ENCODE results near the gene CARMIL1. TPM values are rescaled to one million over a fixed set of nuclear protein-coding genes. Genes with fewer than 3 reads are reported as not detected.

CARMIL1 gene
- total RNA-seq, 1 experiment from 2014 or later: 25.9 TPM

DNA sequence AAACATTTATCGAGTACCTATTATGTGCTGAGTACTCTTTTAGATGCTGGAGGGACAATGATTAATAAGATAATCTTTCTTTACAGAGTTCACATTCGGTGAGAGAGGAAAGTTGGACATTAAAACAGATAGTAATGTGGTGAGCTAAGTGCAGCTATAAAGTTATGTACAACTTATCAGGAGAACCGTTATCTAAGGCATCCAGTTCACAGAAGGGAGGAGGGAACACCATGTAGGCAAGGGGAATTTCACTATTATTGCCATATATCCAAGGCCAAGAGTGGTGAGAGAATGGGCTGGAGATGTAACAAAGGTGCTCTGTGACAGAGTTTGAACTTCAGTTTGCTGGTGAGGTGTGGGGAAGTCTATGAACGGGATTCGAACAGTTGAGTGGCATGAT, 105.8 kb downstream of the CARMIL1 start:
- POLR2A ChIA-PET: no interaction called here
- H3K4me3 Mint-ChIP-seq (ENCODE audit: unreplicated experiment): no peak overlapping the region
- Histone ChIP-seq H3K4me3 (ENCODE audit: low read depth, low read length) (no peak overlapping the region), H3K36me3 (ENCODE audit: control insufficient read depth, insufficient read depth, low read length) (no peaks in the 10 kb centered on the region), H3K9me3 (no peaks in the 10 kb centered on the region), H3K27me3 (replicated peaks; ENCODE audit: control insufficient read depth, insufficient read depth, low read length) (no peaks in the 10 kb centered on the region), H3K4me1 (no peaks in the 10 kb centered on the region)
- no peak overlapping the region for H3K27ac Mint-ChIP-seq (ENCODE audit: unreplicated experiment)
- no peaks in the 10 kb centered on the region for H3K36me3 Mint-ChIP-seq (ENCODE audit: insufficient read depth, unreplicated experiment)
- BruUV-seq (replicated peaks): no TSS peak
- CTCF ChIA-PET: no interaction called here
- DNase-seq: no peak
- no peaks in the 10 kb centered on the region for H3K4me1 Mint-ChIP-seq (ENCODE audit: low read depth, unreplicated experiment)
- intact Hi-C loops (cut with micrococcal nuclease; ENCODE audit: unreplicated experiment): no loop called here
- no peaks in the 10 kb centered on the region for H3K27me3 Mint-ChIP-seq (ENCODE audit: insufficient read depth, unreplicated experiment)
- TF ChIP-seq CTCF (IDR thresholded peaks at IDR 0.05; ENCODE audit: insufficient read depth in 1 of 2, low read depth in 1 of 2, low read length in 1 of 2, severe bottlenecking in 1 of 2, unreplicated experiment in 1 of 2): no peak
- H3K9me3 Mint-ChIP-seq (ENCODE audit: unreplicated experiment): no peaks in the 10 kb centered on the region

GRCh38 chr6:25387483-25387882, 108.3 kb downstream of the CARMIL1 start:
- BruUV-seq (replicated peaks): no TSS peak

GRCh38 chr6:25387911-25388310, 108.7 kb downstream of the CARMIL1 start:
- no peaks in the 10 kb centered on the region for H3K9me3 ChIP-seq
- DNase-seq: no peak
- POLR2A ChIA-PET: no interaction called here
- no peaks in the 10 kb centered on the region for H3K36me3 ChIP-seq (ENCODE audit: control insufficient read depth, insufficient read depth, low read length)
- H3K4me3 ChIP-seq (ENCODE audit: low read depth, low read length): no peak overlapping the region
- no peak overlapping the region for H3K4me3 Mint-ChIP-seq (ENCODE audit: unreplicated experiment)
- no peaks in the 10 kb centered on the region for H3K4me1 ChIP-seq
- no peaks in the 10 kb centered on the region for H3K9me3 Mint-ChIP-seq (ENCODE audit: unreplicated experiment)
- CTCF ChIA-PET: no interaction called here
- no peaks in the 10 kb centered on the region for H3K27me3 ChIP-seq (replicated peaks; ENCODE audit: control insufficient read depth, insufficient read depth, low read length)
- TF ChIP-seq CTCF (IDR thresholded peaks at IDR 0.05; ENCODE audit: insufficient read depth in 1 of 2, low read depth in 1 of 2, low read length in 1 of 2, severe bottlenecking in 1 of 2, unreplicated experiment in 1 of 2): no peak
- no TSS peak for BruUV-seq (replicated peaks)
- H3K4me1 Mint-ChIP-seq (ENCODE audit: low read depth, unreplicated experiment): no peaks in the 10 kb centered on the region
- H3K36me3 Mint-ChIP-seq (ENCODE audit: insufficient read depth, unreplicated experiment): no peaks in the 10 kb centered on the region
- no peaks in the 10 kb centered on the region for H3K27me3 Mint-ChIP-seq (ENCODE audit: insufficient read depth, unreplicated experiment)
- intact Hi-C loops (cut with micrococcal nuclease; ENCODE audit: unreplicated experiment): no loop called here
- H3K27ac Mint-ChIP-seq (ENCODE audit: unreplicated experiment): no peak overlapping the region

More at GRCh38 chr6:25387483-25387882, 108.3 kb downstream of the CARMIL1 start:
- H3K27me3 Mint-ChIP-seq (ENCODE audit: insufficient read depth, unreplicated experiment): no peaks in the 10 kb centered on the region
- no peaks in the 10 kb centered on the region for H3K36me3 ChIP-seq (ENCODE audit: control insufficient read depth, insufficient read depth, low read length)
- no peak overlapping the region for H3K27ac Mint-ChIP-seq (ENCODE audit: unreplicated experiment)
- no peaks in the 10 kb centered on the region for H3K27me3 ChIP-seq (replicated peaks; ENCODE audit: control insufficient read depth, insufficient read depth, low read length)
- H3K9me3 Mint-ChIP-seq (ENCODE audit: unreplicated experiment): no peaks in the 10 kb centered on the region
- DNase-seq: no peak
- POLR2A ChIA-PET: no interaction called here
- CTCF ChIA-PET: no interaction called here
- no peak for TF ChIP-seq CTCF (IDR thresholded peaks at IDR 0.05; ENCODE audit: insufficient read depth in 1 of 2, low read depth in 1 of 2, low read length in 1 of 2, severe bottlenecking in 1 of 2, unreplicated experiment in 1 of 2)
- H3K36me3 Mint-ChIP-seq (ENCODE audit: insufficient read depth, unreplicated experiment): no peaks in the 10 kb centered on the region
- intact Hi-C loops (cut with micrococcal nuclease; ENCODE audit: unreplicated experiment): no loop called here
- H3K4me1 ChIP-seq: no peaks in the 10 kb centered on the region
- no peak overlapping the region for H3K4me3 Mint-ChIP-seq (ENCODE audit: unreplicated experiment)
- no peaks in the 10 kb centered on the region for H3K4me1 Mint-ChIP-seq (ENCODE audit: low read depth, unreplicated experiment)
- H3K9me3 ChIP-seq: no peaks in the 10 kb centered on the region
- H3K4me3 ChIP-seq (ENCODE audit: low read depth, low read length): no peak overlapping the region

Data from Caco-2 (cell line).